Astrocyte (in vitro differentiated cells and primary cell): Measurements from ENCODE around the gene ALG14.

Source experiments
- EZH2 ChIP-seq: IDR thresholded peaks from 2 replicates; pipeline ENCODE4 v1.6.1; 2012; ENCODE audit warnings: mild to moderate bottlenecking, low read length, inconsistent platforms; ENCODE audit not compliant: insufficient read depth
- TF ChIP-seq, protein P1 (sequence below): IDR thresholded peaks from 2 replicates; pipeline ENCODE4 v1.5.1; 2011; ENCODE audit warnings: low read depth, mild to moderate bottlenecking, inconsistent platforms, low read length, moderate library complexity; ENCODE audit not compliant: insufficient read depth

GRCh38 chr1:95041491-95042165 lies 31.1 kb downstream of the ALG14 start:
- TF ChIP-seq, protein P1, sequence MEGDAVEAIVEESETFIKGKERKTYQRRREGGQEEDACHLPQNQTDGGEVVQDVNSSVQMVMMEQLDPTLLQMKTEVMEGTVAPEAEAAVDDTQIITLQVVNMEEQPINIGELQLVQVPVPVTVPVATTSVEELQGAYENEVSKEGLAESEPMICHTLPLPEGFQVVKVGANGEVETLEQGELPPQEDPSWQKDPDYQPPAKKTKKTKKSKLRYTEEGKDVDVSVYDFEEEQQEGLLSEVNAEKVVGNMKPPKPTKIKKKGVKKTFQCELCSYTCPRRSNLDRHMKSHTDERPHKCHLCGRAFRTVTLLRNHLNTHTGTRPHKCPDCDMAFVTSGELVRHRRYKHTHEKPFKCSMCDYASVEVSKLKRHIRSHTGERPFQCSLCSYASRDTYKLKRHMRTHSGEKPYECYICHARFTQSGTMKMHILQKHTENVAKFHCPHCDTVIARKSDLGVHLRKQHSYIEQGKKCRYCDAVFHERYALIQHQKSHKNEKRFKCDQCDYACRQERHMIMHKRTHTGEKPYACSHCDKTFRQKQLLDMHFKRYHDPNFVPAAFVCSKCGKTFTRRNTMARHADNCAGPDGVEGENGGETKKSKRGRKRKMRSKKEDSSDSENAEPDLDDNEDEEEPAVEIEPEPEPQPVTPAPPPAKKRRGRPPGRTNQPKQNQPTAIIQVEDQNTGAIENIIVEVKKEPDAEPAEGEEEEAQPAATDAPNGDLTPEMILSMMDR, result peak; percentile 95
- no peak for TF ChIP-seq EZH2
